Stimulated activated naive B cell treated with anti-CD40 and anti-IgM and Interleukin-4, amounts not matched to agents 10 μg/mL and 1 μg/mL and 100 μg/mL, for 72 hours (primary cell): Measurements from ENCODE around the gene RPL37A.

Source experiments
- ATAC-seq, 2 donors: fragments of 150-1000 bp; cut with Tn5 transposase; replicated peaks; 2 replicates each; pipeline ENCODE4 v1.10.0; 2021; ENCODE audit warnings: moderate library complexity in 1 of 2
- DNase-seq: peaks from one replicate; pipeline ENCODE4 v3.0.0; 2021
- H3K27ac Mint-ChIP-seq: one replicate; pipeline ENCODE4 v1.8.0; 2022; ENCODE audit warnings: mild to moderate bottlenecking, mixed read lengths
- H3K27me3 Mint-ChIP-seq, 2 donors: one replicate each; pipeline ENCODE4 v1.8.0; 2022; ENCODE audit warnings: mixed read lengths in 2 of 2
- H3K36me3 Mint-ChIP-seq, 2 donors: one replicate each; pipeline ENCODE4 v1.8.0; 2022; ENCODE audit warnings: mixed read lengths in 2 of 2, mild to moderate bottlenecking in 1 of 2
- H3K4me1 Mint-ChIP-seq, 2 donors: one replicate each; pipeline ENCODE4 v1.8.0; 2022; ENCODE audit warnings: mixed read lengths in 2 of 2, mild to moderate bottlenecking in 1 of 2
- H3K4me3 Mint-ChIP-seq, 2 donors: one replicate each; pipeline ENCODE4 v1.8.0; 2022; ENCODE audit warnings: mild to moderate bottlenecking in 2 of 2, mixed read lengths in 2 of 2, moderate library complexity in 1 of 2
- H3K9me3 Mint-ChIP-seq, 2 donors: one replicate each; pipeline ENCODE4 v1.8.0; 2022; ENCODE audit warnings: mixed read lengths in 2 of 2, mild to moderate bottlenecking in 1 of 2

Gene RPL37A

DNA sequence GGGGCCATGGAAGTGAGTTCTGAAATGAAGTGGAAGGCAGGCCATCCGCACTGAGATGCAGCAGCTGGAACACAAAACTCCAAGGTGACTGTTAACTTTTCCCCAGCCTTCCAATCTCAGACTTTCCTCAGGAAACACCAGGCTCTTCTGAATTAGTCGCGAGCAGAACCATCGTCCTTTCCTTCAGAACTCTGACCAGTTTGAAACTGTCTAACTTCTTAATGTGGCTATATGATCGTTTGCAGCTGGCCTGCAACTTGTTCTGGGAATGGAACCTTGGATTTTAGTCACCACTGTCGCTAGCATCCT lies 620 bp upstream of the RPL37A start:
- ATAC-seq = no peak
- Mint-ChIP-seq H3K27me3 (no peaks in the 10 kb centered on the region), H3K36me3 (peaks cover 34 to 39% of the 10 kb centered on the region in 2 donors), H3K27ac (peak overlapping the region; percentile 98), H3K4me3 (peak overlapping the region; percentile 91 to 100), H3K4me1 (peaks cover 27 to 56% of the 10 kb centered on the region in 2 donors), H3K9me3 (no peaks in the 10 kb centered on the region)
- DNase-seq = no peak

DNA sequence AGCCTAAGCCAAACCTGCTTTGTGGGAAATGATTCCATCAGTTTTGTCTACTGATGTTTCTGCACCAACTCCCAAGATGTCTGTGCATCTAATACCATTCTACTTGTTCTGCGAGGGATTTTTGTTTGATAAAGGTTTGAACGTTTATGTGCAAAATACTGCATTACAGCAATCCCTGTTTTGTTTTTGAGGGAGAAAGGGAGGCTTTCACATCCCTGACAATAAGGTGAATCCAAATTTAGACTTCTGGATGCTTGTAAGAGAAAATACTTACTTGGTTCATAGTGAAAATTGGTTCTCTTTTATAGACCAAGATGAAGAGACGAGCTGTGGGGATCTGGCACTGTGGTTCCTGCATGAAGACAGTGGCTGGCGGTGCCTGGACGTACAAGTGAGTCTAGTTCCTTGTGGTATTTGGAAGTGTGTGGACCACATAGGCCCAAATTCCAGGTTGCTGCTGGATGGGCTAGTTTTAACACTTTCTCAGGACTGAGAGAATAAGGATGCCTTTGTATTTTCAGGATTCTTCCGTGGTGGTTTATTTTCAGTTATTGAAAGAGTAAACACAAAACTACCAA lies 1.1 kb downstream of the RPL37A start:
- ATAC-seq (no peak), DNase-seq (no peak)
- H3K4me1 Mint-ChIP-seq = peaks cover 32 to 62% of the 10 kb centered on the region in 2 donors
- H3K27me3 Mint-ChIP-seq = no peaks in the 10 kb centered on the region
- peak overlapping the region; percentile 91 to 100 for H3K4me3 Mint-ChIP-seq
- H3K36me3 Mint-ChIP-seq = peaks cover 37 to 56% of the 10 kb centered on the region in 2 donors
- H3K27ac Mint-ChIP-seq = peak overlapping the region; percentile 98
- no peaks in the 10 kb centered on the region for H3K9me3 Mint-ChIP-seq

DNA sequence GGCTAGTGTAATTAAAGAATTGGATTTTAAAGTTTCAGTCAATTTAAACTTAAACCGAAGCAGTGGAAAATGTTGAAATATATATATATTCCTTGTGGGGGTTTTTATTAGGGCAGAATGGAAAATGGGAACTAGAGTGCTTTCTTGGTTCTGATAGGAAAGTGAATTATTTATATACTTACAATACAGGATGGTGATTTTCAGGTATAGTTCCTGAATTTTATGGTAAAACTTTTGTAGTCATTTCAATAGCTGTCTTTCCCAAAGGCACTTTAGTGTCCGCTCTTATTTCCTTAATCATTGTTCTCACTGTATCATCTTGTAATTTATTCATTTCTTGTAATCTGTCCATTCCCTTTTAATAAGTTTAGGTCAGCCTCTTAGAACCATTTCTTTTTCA lies 1.9 kb downstream of the RPL37A start:
- Mint-ChIP-seq H3K4me1 (peaks cover 32 to 65% of the 10 kb centered on the region in 2 donors), H3K9me3 (no peaks in the 10 kb centered on the region), H3K4me3 (peak overlapping the region; percentile 91 to 100), H3K27ac (peak overlapping the region; percentile 69), H3K27me3 (no peaks in the 10 kb centered on the region), H3K36me3 (peaks cover 44 to 63% of the 10 kb centered on the region in 2 donors)
- ATAC-seq (no peak), DNase-seq (no peak)

DNA sequence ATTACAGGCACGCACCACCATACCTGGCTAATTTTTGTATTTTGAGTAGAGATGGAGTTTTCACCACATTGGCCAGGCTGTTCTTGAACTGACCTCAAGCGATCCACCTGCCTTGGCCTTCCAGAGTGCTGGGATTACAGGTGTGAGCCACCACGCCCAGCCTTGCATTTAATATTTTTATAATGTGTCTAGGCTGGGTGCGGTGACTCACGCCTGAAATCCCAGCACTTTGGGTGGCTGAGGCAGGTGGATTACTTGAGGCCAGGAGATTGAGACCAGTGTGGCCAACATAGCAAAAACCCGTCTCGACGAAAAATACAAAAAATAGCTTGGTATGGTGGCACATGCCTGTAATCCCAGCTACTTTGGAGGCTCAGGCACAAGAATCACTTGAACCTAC lies 3.2 kb downstream of the RPL37A start:
- Mint-ChIP-seq H3K27ac (peak overlapping the region; percentile 77), H3K27me3 (no peaks in the 10 kb centered on the region), H3K9me3 (no peaks in the 10 kb centered on the region), H3K36me3 (peaks cover 53 to 75% of the 10 kb centered on the region in 2 donors), H3K4me1 (peaks cover 37 to 61% of the 10 kb centered on the region in 2 donors), H3K4me3 (peak overlapping the region in 1 of 2 donors; percentile 41)
- ATAC-seq (no peak), DNase-seq (no peak)

DNA sequence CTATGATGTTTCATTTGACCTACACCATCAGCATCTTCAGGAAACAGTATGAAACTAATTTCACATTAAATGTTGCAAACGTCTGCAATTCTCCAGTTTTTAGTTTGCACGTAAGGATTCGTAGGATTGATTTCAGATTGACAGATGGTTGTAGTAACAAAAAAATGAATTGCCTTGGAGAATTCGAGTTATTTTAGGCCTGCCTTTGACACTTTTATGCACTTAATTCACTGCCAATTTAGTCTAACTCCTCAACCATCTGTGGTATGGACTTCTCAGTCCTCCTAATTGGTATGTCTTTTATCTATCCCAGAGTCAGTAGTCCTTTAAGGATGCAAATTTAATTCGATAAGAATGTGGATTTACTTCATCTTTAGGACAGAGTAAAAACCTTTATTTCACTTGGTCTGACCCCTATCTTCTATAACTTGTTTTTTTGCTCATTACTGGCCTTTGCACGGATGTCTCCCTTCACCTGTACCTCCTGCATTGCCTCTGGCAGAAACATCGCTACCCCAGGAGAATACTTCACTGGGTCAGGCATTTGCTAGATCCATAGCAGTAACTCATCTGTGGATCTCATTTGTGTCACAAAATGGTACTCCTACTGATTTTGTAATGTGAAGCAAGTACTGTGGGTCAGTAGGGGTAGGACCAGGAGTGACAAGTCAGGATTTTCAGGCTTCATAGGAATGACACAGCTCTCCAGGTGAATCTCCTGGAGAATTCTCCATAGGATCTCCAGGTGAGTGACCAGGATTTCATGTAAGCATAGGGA lies 3.9 kb downstream of the RPL37A start:
- peak overlapping the region; percentile 65 for H3K27ac Mint-ChIP-seq
- H3K9me3 Mint-ChIP-seq = no peaks in the 10 kb centered on the region
- ATAC-seq (no peak), DNase-seq (no peak)
- H3K4me3 Mint-ChIP-seq = peak overlapping the region; percentile 64 to 67
- H3K27me3 Mint-ChIP-seq = no peaks in the 10 kb centered on the region
- peaks cover 35 to 57% of the 10 kb centered on the region in 2 donors for H3K4me1 Mint-ChIP-seq
- peaks cover 59 to 80% of the 10 kb centered on the region in 2 donors for H3K36me3 Mint-ChIP-seq

DNA sequence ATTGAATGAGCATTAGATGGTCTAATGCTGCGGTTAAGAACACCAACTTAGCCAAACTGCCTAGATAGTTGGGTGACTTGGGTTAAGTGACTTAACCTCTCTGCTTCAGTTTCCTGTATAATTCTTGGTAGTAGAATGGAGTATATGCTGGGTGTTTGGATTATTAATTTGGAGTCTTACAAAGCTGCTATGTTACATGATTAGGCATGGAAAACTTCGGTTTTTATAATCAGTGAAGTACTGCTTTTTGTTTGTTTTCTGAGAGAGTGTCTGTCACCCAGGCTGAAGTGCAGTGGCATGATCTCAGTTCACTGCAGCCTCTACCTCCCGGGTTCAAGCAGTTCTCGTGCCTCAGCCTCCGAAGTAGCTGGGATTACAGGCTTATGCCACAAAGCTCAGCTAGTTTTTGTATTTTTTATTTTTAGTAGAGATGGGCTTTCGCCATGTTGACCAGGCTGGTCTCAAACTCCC lies 4.5 kb downstream of the RPL37A start:
- peaks cover 61 to 84% of the 10 kb centered on the region in 2 donors for H3K36me3 Mint-ChIP-seq
- H3K4me3 Mint-ChIP-seq = peak overlapping the region in 1 of 2 donors; percentile 67
- peaks cover 31 to 51% of the 10 kb centered on the region in 2 donors for H3K4me1 Mint-ChIP-seq
- no peaks in the 10 kb centered on the region for H3K27me3 Mint-ChIP-seq
- no peak for DNase-seq
- ATAC-seq = no peak
- no peaks in the 10 kb centered on the region for H3K9me3 Mint-ChIP-seq
- H3K27ac Mint-ChIP-seq = peak overlapping the region; percentile 65

DNA sequence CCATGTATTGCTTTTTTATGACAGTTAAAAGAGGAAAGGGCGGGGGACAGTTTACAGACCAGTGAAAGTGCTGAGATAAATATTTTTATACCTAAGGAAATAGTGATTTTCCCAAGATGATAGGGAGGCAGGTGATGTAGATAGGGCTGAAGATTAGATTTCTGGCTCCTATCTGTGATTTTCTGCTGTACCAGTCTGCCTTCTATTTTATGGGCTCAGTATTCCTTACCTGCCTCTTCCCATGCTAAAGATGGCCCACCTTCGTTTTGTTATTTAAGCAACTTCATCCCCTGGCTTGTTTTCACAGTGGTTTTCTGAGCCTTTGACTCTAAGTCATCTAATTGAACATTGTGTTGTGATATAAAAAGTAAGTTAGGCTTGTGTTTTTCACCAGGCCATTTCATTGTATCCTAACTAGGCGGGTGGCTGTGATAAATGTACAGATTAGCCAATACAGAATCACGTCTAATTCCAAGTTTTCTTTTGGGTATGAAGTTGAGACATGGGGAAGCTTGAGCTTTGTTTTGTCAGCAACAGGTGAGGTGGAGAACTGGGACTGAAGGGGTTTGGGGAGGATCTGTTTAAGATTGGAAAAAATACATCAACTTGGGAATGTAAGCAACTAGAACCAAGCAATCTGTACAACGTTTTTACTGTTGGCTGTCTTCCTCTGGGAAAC lies 5.2 kb downstream of the RPL37A start:
- DNase-seq = no peak
- peaks cover 61 to 82% of the 10 kb centered on the region in 2 donors for H3K36me3 Mint-ChIP-seq
- no peaks in the 10 kb centered on the region for H3K9me3 Mint-ChIP-seq
- H3K4me3 Mint-ChIP-seq = peak overlapping the region in 1 of 2 donors; percentile 23
- peak overlapping the region; percentile 65 for H3K27ac Mint-ChIP-seq
- H3K4me1 Mint-ChIP-seq = peaks cover 33 to 48% of the 10 kb centered on the region in 2 donors
- no peaks in the 10 kb centered on the region for H3K27me3 Mint-ChIP-seq
- ATAC-seq = no peak

DNA sequence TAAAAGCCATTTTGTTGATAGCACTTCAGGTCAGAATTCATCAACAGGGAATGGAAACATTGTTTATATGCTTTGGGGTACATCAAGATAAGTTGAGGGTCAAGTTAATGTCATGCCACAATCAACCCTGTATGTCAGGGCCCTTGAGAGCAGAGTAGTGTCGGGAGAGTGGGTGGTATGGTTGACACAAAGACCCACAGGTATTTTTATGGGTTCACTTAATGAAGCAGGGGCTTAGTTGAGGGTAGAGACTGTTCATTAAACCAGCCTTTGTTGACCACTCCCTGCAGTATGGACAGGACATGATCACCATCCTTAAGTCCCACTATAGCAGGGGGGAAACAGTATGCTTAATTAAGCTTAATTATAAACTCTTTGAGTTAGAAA lies 5.7 kb downstream of the RPL37A start:
- H3K9me3 Mint-ChIP-seq = no peaks in the 10 kb centered on the region
- H3K36me3 Mint-ChIP-seq = peaks cover 59 to 81% of the 10 kb centered on the region in 2 donors
- H3K4me1 Mint-ChIP-seq = peaks cover 30 to 43% of the 10 kb centered on the region in 2 donors
- peak overlapping the region; percentile 1 for H3K27ac Mint-ChIP-seq
- H3K27me3 Mint-ChIP-seq = no peaks in the 10 kb centered on the region
- DNase-seq (no peak), ATAC-seq (no peak)
- H3K4me3 Mint-ChIP-seq = peak overlapping the region in 1 of 2 donors; percentile 23

DNA sequence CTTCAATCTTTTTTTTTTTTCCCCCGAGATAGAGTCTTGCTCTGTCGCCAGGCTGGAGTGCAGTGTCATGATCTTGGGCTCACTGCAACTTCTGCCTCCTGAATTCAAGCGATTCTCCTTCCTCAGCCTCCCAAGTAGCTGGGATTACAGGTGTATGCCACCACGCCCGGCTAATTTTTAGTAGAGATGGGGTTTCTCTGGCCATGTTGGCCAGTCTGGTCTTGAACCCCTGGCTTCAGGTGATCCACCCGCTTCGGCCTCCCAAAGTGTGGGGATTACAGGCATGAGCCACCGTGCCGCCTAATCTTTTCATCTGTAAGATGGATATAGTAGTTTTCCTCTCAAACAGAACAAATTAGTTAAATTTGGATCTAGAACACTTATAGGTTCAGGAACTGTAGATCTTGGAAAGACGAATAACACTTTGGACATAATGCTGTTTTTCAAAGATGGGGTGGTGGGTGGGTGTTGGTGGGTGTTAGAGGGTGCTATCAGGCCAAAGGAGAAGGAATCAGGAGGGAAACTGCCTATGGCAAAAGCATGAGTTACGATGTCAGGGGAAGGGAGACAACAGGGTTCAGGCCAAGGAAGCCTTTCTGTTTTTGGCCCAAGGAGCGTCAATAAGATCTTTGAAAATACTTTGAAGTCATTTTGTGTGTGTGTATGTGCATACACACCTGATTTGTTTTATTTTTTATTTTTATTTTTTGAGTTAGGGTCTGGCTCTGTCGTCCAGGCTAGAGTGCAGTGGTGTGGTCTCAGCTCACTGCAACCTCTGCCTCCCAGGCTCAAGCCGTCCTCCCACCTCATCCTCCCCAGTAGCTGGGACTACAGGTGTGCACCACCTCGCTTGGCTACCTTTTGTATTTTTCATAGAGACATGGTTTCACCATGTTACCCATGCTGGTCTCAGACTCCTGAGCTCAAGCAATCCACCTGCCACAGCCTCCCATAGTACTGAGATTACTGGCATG lies 6.8 kb downstream of the RPL37A start:
- H3K9me3 Mint-ChIP-seq = no peaks in the 10 kb centered on the region
- DNase-seq (no peak), ATAC-seq (peak in 1 of 2 donors; percentile 29)
- peak overlapping the region in 1 of 2 donors; percentile 36 for H3K4me3 Mint-ChIP-seq
- peaks cover 26 to 32% of the 10 kb centered on the region in 2 donors for H3K4me1 Mint-ChIP-seq
- peaks cover 55 to 81% of the 10 kb centered on the region in 2 donors for H3K36me3 Mint-ChIP-seq
- H3K27me3 Mint-ChIP-seq = no peaks in the 10 kb centered on the region
- H3K27ac Mint-ChIP-seq = peak overlapping the region; percentile 79

DNA sequence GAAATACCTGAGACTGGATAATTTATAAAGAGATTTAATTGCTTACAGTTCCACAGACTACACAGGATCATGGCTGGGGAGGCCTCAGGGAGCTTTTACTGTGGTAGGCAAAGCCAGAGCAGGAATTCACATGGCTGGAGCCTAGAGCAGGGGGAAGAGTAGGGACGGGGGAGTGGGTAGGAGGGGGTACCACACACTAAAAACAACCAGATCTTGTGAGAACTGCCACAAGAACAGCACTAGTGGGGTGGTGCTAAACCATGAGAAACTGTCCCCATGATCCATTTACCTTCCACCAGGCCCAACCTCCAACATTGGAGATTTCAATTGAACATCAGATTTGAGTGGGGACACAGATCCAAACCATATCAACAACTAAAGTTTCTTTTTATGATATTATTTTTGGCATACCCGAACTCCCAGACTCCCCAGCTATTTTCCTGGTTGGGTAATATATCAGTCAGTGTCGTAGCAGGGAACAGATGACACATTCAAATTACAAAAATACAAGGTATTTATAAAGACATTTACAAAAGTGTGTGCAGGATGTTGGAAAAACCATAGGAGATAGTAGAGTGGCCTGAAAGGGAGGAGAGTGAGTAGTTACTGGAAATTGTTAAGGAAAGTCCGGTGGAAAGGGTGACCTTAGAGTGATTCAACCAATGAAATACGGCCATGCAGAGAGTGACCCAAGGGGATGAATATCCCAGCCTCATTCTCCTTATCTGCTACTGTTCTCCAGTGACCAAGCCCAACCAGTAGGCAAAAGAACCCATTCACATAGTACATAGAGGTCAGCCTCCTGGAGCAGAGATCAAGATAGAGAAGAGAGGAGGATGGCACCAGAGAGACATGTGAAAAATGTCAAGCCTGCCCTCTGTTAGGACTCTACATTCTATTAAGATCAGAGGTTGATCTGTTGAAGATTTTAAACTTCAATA lies 8.8 kb downstream of the RPL37A start:
- Mint-ChIP-seq H3K4me3 (no peak overlapping the region), H3K9me3 (no peaks in the 10 kb centered on the region), H3K4me1 (peaks cover 23% of the 10 kb centered on the region in 2 donors), H3K36me3 (peaks cover 43 to 71% of the 10 kb centered on the region in 2 donors), H3K27ac (peak overlapping the region; percentile 33), H3K27me3 (no peaks in the 10 kb centered on the region)
- DNase-seq (no peak), ATAC-seq (peak in 1 of 2 donors; percentile 22)

DNA sequence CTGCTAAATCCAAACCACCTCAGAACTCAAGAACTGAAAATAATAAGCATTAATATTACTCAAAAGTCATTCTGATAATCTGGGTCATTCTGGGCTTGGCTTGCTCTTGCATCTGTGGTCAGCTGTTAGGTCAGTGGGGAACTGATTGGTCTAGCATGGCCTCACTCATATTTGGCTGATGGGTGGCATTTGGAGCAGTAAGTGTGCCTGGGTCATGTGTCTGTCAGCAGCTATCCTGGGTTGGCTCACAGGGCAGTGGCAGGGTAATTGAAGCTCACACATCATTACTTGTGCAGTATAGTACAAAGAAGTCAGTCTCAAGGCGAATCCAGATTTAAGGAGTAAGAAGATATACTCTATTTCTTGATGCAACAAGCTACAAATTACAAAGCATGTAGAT lies 9.6 kb downstream of the RPL37A start:
- Mint-ChIP-seq H3K4me1 (peaks cover 15 to 16% of the 10 kb centered on the region in 2 donors), H3K27ac (no peak overlapping the region), H3K36me3 (peaks cover 35 to 66% of the 10 kb centered on the region in 2 donors), H3K4me3 (no peak overlapping the region), H3K9me3 (no peaks in the 10 kb centered on the region), H3K27me3 (no peaks in the 10 kb centered on the region)
- DNase-seq (no peak), ATAC-seq (peak; percentile 20 to 32)

DNA sequence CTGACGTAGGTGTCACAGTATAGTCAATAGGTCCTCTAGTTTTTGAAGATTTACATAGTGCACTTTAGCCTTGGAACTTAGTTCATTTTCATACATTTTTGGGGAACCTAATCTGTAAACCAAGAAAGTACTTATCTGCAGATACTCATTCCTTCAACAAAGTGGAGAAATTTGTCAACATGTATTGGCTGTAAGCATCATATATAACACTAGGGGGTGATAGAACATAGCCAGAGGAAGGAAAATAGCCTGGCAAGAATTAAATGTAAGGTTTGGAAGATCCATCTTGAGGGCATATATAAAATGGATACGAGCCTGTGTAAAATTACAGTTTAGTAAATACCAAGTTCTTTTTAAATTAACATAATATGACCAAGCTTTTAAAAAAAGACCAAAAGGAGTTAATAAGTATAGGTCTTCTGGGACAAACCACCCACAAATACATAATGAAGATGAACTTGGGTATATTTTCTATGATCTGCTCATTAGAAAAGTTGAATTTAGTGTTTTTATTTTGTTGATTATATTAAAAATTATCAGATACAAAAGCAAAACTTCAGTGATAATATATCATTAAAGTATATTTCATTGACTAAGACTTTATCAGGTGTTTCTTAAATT lies 18.2 kb downstream of the RPL37A start:
- ATAC-seq (no peak), DNase-seq (no peak)
- H3K4me1 Mint-ChIP-seq = no peaks in the 10 kb centered on the region

More for the DNA sequence above, 18.2 kb downstream of the RPL37A start:
- Mint-ChIP-seq H3K27ac (no peak overlapping the region), H3K36me3 (peaks cover 13 to 28% of the 10 kb centered on the region in 2 donors), H3K27me3 (no peaks in the 10 kb centered on the region), H3K9me3 (no peaks in the 10 kb centered on the region), H3K4me3 (no peak overlapping the region)
